NCI-H1417 treated with DMSO at 0.1 percent for 48 hours (cell line): ENCODE measurements around the gene RALGPS2.

ENCODE experiments used
- DNase-seq: peaks from one replicate; lab custom pipeline; 2025; lab: John Stamatoyannopoulos, UW

Gene RALGPS2

GRCh38 chr1:178962853-178963711, 238.0 kb downstream of the RALGPS2 start:
- DNase-seq = no peak

- no peak for DNase-seq
Measured at GRCh38 chr1:178964469-178965330, 239.7 kb downstream of the RALGPS2 start.

- DNase-seq = no peak
Measured at GRCh38 chr1:178966312-178966711, 241.3 kb downstream of the RALGPS2 start.

DNA sequence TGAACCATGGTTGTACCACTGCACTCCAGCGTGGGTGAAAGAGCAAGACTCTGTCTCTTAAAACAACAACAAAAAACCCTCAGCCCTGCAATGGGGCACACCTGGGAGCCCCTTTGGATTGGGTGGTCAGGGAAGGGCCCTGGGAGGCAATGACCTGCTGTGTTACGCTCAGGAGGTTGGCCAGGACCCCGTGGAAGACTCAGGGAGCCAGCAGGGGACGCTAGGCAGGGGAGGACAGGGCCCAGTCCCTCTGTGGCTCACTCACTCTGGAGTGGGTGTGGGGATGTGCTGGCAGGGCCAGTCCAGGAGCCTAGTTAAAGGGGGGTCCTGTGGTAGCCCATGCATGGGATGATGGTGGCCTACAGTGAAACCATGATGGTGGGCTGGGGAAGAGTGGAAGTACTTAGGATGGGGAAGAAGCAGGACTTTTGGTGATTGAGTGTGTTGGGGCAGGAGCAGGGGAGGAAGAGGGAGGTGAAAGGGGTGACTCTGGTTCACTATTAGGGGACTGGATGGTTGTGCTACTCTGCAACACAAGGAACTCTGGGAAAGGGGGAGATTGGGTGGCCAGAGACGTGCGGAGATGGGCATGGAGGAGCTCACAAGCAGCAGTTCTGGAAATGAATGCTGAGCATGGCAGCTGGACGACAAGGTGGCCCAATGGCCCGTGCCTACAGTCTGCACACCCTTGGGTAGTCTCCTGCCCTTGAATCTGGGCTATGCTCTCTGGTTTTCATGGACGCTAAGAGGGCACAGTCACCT, 244.4 kb downstream of the RALGPS2 start:
- DNase-seq = no peak

DNA sequence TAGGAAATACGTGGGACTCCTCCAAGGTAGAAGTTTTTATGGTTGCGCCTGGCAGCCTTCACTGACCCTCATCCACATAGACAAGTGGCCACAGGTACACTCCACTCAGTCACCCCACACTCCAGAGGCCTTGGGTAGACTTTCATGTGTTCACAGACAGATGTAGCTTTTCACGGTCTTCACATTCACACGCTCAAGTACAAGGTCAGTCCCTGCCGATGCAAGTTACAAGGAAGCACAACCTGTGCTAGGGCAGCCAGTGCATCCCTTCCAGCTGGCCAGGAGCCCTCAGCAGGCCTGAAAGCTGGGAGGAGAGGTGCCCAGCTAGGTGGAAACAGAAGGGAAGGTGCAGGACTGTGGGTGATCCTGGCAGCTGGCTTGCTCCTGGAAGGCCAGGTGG, 245.1 kb downstream of the RALGPS2 start:
- no peak for DNase-seq
